ENCODE data around the gene ZNF219.
"Not testable (repeated sequence)": the region's sequence is repeated elsewhere in the genome, so short reads cannot be mapped to it uniquely, and the experiment has no call there.

ZNF219 gene

GRCh38 chr14:21040941-21041340, 57.5 kb downstream of the ZNF219 start:
- DNase-seq = not testable (repeated sequence)

- no peak for DNase-seq
These were observed 58.0 kb downstream of the ZNF219 start for GRCh38 chr14:21040370-21040925.

Measured in activated T-cell treated with anti-CD3 and anti-CD28 coated beads, Interleukin-2, amount 50 U/mL, for 48 hours (primary cell).